Prostate gland (tissue), 2 donors: ENCODE results near the gene TWSG1. TPM values are rescaled to one million over a fixed set of nuclear protein-coding genes. Genes with fewer than 3 reads are reported as not detected.

Source experiments
- DNase-seq: peaks from one replicate; pipeline ENCODE4 v3.0.0-alpha.2; 2019; ENCODE audit warnings: low spot score
- H3K27ac ChIP-seq, 2 donors: fragments of 200-600 bp; sonication (generic); 2 replicates each; pipeline ENCODE4 v1.5.1; 2017 to 2019
- H3K27me3 ChIP-seq: fragments of 200-600 bp; sonication (generic); replicated peaks from 2 replicates; pipeline ENCODE4 v1.5.1; 2019; ENCODE audit not compliant: insufficient read depth
- H3K36me3 ChIP-seq, 2 donors: fragments of 200-600 bp; sonication (generic); 1 replicate in 1 of 2; 2 replicates in 1 of 2; pipeline versions ENCODE4 v1.5.1 to v1.8.1; 2017 to 2019
- H3K4me1 ChIP-seq: fragments of 200-600 bp; sonication (generic); replicated peaks from 2 replicates; pipeline ENCODE4 v1.5.1; 2019
- H3K4me3 ChIP-seq, 2 donors: fragments of 200-600 bp; sonication (generic); 2 replicates each; pipeline ENCODE4 v1.5.1; 2017 to 2019
- H3K9me3 ChIP-seq: fragments of 200-600 bp; sonication (generic); 2 replicates; pipeline ENCODE4 v1.5.1; 2017
- CTCF ChIP-seq, 4 experiments: fragments of 200-600 bp in 2 of 4; fragments of 450-650 bp in 2 of 4; sonication (generic) in 2 of 4; IDR thresholded peaks; 1 replicate in 3 of 4; 2 replicates in 1 of 4; pipeline ENCODE4 v1.5.1; 2016 to 2019; ENCODE audit warnings: antibody characterized with exemption in 4 of 4, mild to moderate bottlenecking in 2 of 4, moderate library complexity in 2 of 4
- POLR2A ChIP-seq: fragments of 450-650 bp; IDR thresholded peaks from one replicate; pipeline ENCODE4 v1.6.1; 2016; ENCODE audit warnings: antibody characterized with exemption, mild to moderate bottlenecking
- POLR2AphosphoS5 ChIP-seq: sonication (generic); formaldehyde crosslinking; IDR thresholded peaks from one replicate; pipeline ENCODE4 v1.6.1; 2017; ENCODE audit warnings: antibody characterized with exemption
- WGBS: methylation state at CpG from one replicate; pipeline ENCODE4 v1.1.5; 2018; 5-methylcytosine and 5-hydroxymethylcytosine counted together
- intact Hi-C: fragments of 100-400 bp; cut with DNase I; formaldehyde crosslinking; loops from one replicate; pipeline ENCODE4 v1.14.2; 2022
- total RNA-seq, 2 donors: library from RNA; depleted of rRNA; stranded (reverse); fragments of >200 nt; gene quantifications; one replicate each; pipeline ENCODE4 v1.1.0, GENCODE V29; 2016

TWSG1 gene
- total RNA-seq, 2 donors from 2014 or later, result 32.2 to 46.0 TPM

- intact Hi-C loops, result no loop called here
- TF ChIP-seq POLR2A (no peak), POLR2AphosphoS5 (no peak), CTCF (IDR thresholded peaks at IDR 0.05) (no peak)
- 97% methylated on average over 2 of the region's 2 CpGs for WGBS
Observed at GRCh38 chr18:9292047-9292446, 42.5 kb upstream of the TWSG1 start.

GRCh38 chr18:9293948-9294347, 40.6 kb upstream of the TWSG1 start:
- H3K36me3 ChIP-seq, result no peaks in the 10 kb centered on the region
- H3K4me1 ChIP-seq, result no peaks in the 10 kb centered on the region
- H3K27me3 ChIP-seq, result no peaks in the 10 kb centered on the region
- TF ChIP-seq POLR2A (no peak), CTCF (IDR thresholded peaks at IDR 0.05) (no peak)
- no peak for DNase-seq
- intact Hi-C loops, result no loop called here
- H3K27ac ChIP-seq, result no peak overlapping the region
- H3K9me3 ChIP-seq, result no peaks in the 10 kb centered on the region
- 88% methylated on average over 1 of the region's 1 CpG for WGBS
- H3K4me3 ChIP-seq, result no peak overlapping the region

More at GRCh38 chr18:9292047-9292446, 42.5 kb upstream of the TWSG1 start:
- no peak for DNase-seq
- H3K27me3 ChIP-seq, result no peaks in the 10 kb centered on the region
- H3K4me1 ChIP-seq, result no peaks in the 10 kb centered on the region
- H3K4me3 ChIP-seq, result no peak overlapping the region
- H3K36me3 ChIP-seq, result no peaks in the 10 kb centered on the region
- H3K27ac ChIP-seq, result no peak overlapping the region
- H3K9me3 ChIP-seq, result no peaks in the 10 kb centered on the region

GRCh38 chr18:9296233-9297006, 38.2 kb upstream of the TWSG1 start:
- peak; percentile 12 for DNase-seq
- WGBS, result 91% methylated on average over 15 of the region's 15 CpGs
- no peak for TF ChIP-seq POLR2A
- TF ChIP-seq CTCF (IDR thresholded peaks at IDR 0.05), result peak in 1 of 4 experiments; percentile 5
- TF ChIP-seq POLR2AphosphoS5, result peak; percentile 60
- H3K9me3 ChIP-seq, result no peaks in the 10 kb centered on the region
- no peaks in the 10 kb centered on the region for H3K4me1 ChIP-seq
- H3K4me3 ChIP-seq, result no peak overlapping the region
- intact Hi-C loops, result no loop called here
- no peak overlapping the region for H3K27ac ChIP-seq
- no peaks in the 10 kb centered on the region for H3K36me3 ChIP-seq
- H3K27me3 ChIP-seq, result no peaks in the 10 kb centered on the region

- no peaks in the 10 kb centered on the region for H3K4me1 ChIP-seq
- 97% methylated on average over 24 of the region's 24 CpGs for WGBS
- H3K27me3 ChIP-seq, result no peaks in the 10 kb centered on the region
- TF ChIP-seq POLR2A (no peak), CTCF (IDR thresholded peaks at IDR 0.05) (no peak), POLR2AphosphoS5 (no peak)
- intact Hi-C loops, result no loop called here
- H3K36me3 ChIP-seq, result no peaks in the 10 kb centered on the region
- no peaks in the 10 kb centered on the region for H3K9me3 ChIP-seq
- no peak for DNase-seq
- no peak overlapping the region for H3K27ac ChIP-seq
- no peak overlapping the region for H3K4me3 ChIP-seq
Observed at GRCh38 chr18:9297007-9297393, 37.6 kb upstream of the TWSG1 start.

GRCh38 chr18:9304388-9305070, 30.0 kb upstream of the TWSG1 start:
- no peaks in the 10 kb centered on the region for H3K4me1 ChIP-seq
- intact Hi-C loops, result no loop called here
- no peaks in the 10 kb centered on the region for H3K36me3 ChIP-seq
- WGBS, result 96% methylated on average over 6 of the region's 6 CpGs
- no peak overlapping the region for H3K4me3 ChIP-seq
- DNase-seq, result no peak
- no peaks in the 10 kb centered on the region for H3K9me3 ChIP-seq
- no peak overlapping the region for H3K27ac ChIP-seq
- no peaks in the 10 kb centered on the region for H3K27me3 ChIP-seq
- TF ChIP-seq POLR2AphosphoS5 (no peak), POLR2A (no peak), CTCF (IDR thresholded peaks at IDR 0.05) (no peak)
